ENCODE data around the gene ZNF154.

The ZNF154 gene

DNA sequence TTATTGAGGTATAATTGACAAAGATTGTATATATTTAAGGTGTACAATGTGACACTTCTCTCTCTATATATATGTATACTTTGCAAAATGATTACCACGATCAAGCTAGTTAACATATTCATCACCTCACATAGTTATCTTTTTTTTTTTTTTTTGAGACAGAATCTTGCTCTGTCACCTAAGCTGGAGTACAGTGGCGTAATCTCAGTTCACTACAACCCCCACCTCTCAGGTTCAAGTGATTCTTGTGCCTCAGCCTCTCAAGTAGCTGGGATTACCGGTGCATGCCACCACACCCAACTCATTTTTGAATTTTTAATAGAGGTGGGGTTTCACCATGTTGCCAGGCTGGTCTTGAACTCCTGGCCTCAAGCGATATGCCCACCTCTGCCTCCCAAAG lies 36.5 kb downstream of the ZNF154 start:
- DNase-seq: no peak

DNA sequence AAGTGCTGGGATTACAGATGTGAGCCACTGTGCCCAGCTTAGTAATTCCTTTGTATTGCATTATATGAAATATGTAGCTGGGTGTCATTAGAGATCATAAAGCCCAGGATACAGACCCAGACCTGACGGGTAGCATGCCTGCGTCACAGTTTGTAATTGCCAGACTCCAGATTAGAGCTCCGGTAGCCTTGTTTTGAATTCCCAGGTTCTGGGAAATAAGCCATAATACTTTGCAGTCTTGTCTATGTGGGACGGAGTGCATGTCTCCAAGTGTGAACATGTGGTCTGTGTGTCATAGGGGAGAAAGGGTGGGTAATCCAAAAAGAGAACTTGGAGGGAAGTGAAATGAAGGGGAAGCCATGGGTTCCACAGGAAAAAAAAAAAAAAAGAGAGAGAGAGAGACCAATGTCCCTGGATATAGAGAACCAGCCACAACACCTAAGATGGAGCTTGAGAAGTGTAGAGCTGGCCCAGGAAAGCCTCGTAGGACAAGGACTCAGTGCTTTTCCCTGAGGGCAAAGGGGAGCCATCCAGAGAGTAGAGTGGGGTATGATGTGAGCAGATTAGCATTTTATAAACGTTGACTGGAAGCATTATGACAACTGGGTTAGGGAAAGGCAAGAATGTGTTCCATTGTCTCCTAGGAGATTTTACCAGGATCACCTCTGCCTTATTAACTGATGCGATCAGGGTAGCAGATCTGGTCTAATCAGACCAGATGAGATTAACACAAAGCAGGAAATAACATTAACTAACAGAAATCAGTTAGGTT lies 37.7 kb downstream of the ZNF154 start:
- no peak for DNase-seq

- DNase-seq: no peak
These were observed 40.4 kb downstream of the ZNF154 start, which contains the start of gene ZSCAN4 for GRCh38 chr19:57668635-57669034. Gene ZSCAN4, plus strand, starts transcription at chr19:57668935. Its CDS starts 7,211 bp downstream, at chr19:57676146.

- DNase-seq: no peak
These were observed 41.8 kb downstream of the ZNF154 start for GRCh38 chr19:57667228-57667627.

- DNase-seq: no peak
These were observed 43.7 kb downstream of the ZNF154 start for GRCh38 chr19:57665261-57665806.

DNA sequence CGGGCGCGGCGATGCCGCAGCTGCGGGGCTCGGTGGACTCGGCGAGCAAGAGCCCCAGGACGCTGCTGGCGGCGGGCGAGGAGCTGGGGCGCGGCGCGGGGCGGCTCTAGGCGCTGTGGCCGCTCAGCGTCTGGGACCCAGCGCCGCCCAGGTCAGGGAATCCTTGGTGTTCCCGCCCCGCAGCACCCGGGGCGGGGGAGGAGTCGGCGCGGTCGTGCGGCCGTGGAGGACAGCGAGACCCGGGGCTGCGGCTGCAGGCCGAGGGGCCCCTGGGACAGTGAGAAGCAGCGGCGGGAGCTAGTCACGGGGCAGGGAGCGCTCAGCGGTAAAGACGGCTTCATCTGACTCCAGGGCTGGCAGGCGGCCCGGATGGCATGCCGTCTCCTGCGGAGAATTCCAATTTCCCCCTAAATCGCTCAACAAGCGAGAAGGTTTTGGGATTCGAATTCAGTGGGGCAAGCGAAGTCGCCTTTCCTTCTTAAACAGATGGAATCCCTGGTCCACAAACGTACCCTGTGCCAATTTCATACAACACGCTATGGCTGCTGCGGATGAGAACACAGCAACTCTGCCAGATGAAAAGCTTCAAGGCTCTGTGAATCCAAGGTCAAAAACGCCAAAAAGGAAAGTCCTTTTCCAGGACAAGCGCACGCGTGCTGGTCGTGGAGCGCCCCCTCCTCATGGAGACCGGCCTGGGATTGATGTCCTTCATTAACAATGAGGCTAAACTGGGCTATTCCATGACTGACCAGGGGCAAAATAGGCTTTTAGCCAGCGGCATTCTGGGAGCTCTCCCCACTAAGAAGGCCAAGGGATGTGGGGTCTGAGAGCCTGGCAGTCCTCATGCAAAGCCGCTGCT lies 44.5 kb downstream of the ZNF154 start:
- no peak for DNase-seq

- DNase-seq: no peak
These were observed 52.7 kb downstream of the ZNF154 start for GRCh38 chr19:57656346-57656745.

DNA sequence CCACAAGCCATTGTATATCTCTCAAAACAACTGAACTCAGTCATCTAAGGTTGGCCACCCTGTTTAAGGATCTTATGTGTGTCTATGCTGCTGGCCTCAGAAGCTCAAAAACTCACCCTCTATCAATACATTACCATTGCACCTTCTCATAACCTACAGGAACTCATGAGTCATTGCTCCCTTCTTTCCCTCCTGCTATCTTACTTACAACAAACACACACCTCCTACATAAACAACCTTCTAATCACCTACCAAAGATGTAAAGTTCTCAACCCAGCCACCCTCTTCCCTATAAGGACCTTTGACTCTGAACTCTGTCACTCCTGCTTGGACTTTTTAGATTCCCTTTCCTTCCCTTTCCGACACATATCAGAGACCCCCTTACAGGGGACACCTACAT lies 53.6 kb downstream of the ZNF154 start:
- no peak for DNase-seq

DNA sequence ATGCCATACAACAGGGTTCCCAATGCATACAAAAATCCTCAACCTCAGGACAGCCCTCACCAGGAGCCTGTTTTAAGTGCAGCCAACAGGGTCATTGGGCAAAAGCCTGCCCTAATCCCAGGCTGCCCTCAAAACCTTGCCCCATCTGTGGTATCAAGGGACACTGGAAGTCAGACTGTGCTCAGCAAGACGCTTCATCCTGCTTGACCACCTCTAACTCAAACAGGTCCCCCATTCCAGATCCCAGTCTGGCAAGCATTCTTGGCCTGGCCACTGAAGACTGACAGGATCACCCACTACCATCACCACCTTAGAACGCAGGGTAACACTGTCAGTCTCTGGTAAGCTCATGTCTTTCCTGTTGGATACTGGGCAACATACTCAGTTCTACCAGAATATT lies 55.3 kb downstream of the ZNF154 start:
- no peak for DNase-seq

DNA sequence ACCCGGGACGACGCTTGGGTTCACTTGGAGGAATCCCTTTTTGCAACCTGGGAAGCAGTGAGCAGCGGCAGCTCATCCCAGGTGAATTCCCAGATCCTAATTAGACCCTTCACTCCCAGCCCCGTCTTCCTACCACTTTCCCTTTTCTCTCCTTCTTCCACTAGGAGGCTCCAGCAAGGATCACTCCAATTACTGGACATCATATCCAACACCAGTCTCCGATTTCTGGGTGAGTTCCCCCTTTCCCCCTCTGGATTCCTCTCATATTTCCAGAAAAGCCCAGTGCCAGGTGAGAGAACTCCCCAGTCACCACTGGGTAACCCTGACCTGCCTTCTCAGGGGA lies 57.4 kb downstream of the ZNF154 start:
- DNase-seq: no peak

- no peak for DNase-seq
These were observed 60.5 kb downstream of the ZNF154 start for GRCh38 chr19:57648331-57649003.

Measured in CD4-positive, alpha-beta T cell treated with Interleukin-21 for 1 hour (primary cell).